ENCODE results near the gene CYRIA.

- no peak for TF ChIP-seq POLR2AphosphoS5 (IDR thresholded peaks at IDR 0.05)
- no peak for TF ChIP-seq CTCF (IDR thresholded peaks at IDR 0.05)
Measured at GRCh38 chr2:16660556-16660955, 5.1 kb downstream of the CYRIA start.

All from breast epithelium (tissue), 3 donors.